HG03575 (cell line): ENCODE data around the gene SEMA7A.

Experiments used
- ATAC-seq: cut with Tn5 transposase; IDR thresholded peaks from one replicate; pipeline ENCODE4 v1.9.1; 2021; ENCODE audit not compliant: unreplicated experiment, insufficient number of reproducible peaks, low FRiP score; ENCODE audit errors: extremely low read depth

SEMA7A gene

DNA sequence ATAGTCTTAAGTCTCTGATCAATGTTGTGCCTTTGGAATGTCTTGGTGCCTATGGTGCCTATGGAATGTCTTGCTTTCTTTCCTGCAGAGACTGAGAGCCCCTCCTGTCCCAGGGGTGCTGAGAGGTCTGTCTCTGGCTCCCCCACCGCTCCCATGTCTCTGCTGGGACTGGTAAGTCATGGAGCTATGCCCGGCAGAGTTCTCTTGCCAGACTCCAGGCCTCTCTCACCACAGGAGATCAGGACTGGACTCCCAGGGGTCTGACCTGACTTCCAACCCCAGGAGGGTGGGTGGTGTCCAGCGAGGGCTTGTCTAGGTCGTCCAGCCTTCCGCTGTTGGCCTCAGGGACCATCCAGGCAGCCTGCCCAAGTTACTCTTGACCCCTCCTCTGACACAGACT, 52.3 kb downstream of the SEMA7A start:
- ATAC-seq = no peak

DNA sequence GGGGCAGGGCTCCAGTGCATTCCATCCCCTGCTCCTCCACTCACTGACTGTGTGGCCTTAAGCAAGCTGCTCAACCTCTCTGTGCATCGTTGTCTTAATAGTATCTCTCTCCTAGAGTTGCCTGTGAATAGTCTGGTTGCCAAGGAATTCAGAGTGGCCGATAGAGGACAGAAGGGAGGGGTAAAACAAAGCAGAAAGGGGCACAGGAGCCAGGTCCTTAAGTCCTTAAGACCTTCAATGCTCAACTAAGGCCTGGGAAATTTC, 52.6 kb downstream of the SEMA7A start:
- ATAC-seq = no peak

DNA sequence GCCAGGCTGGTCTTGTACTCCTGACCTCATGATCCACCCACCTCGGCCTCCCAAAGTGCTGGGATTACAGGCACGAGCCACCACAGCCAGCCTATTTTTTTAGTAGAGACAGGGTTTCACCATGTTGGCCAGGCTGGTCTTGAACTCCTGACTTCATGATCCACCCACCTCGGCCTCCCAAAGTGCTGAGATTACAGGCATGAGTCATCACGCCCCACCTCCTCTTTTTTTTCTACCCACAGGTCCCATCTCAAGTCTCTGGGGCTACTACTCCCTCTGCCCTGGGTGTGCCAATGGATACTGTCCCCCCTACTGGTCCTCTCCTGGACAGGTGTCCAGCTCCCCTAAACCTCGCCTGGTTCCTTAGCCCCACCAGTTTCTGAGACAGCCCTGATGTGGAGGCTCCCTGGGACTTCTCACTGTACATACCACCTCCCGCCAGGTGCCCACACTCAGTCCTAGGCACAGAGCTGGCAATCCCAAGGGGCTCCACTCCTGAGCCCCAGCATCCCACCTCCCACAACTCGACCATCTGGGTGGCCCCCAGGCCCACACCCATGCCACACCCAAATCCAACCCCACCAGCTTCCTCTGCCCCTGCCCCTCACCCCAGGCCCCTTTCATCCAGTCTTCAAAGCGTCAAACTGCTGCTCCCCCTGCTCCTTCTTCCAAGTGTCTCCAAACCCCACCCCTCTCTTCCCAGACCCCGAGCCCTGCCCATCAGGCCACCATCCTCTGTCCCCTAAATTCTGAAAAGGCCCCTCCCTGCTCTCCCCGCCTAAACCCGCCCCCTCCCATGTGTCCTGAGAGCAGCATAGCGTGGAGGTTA, 53.2 kb downstream of the SEMA7A start:
- ATAC-seq = no peak

DNA sequence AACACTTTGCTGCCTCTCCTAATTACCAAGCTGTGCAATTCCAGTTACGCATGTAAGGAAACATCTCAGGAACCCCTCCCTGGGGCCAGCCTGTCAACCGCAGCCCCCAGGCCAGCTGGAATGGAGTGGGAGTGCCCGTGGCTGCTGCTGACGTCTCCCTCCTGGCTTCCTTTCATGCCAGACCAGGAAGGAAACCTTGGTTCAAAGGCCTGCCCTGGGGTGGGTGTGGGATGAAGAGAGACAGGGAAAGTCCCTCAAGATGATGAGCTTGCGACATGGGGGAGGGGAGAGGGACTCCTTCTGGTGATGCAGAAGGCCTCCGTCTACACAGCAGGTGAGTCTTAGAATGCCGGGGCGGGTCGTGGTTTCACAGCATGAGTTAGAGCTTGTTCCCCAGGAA, 54.9 kb downstream of the SEMA7A start:
- no peak for ATAC-seq

DNA sequence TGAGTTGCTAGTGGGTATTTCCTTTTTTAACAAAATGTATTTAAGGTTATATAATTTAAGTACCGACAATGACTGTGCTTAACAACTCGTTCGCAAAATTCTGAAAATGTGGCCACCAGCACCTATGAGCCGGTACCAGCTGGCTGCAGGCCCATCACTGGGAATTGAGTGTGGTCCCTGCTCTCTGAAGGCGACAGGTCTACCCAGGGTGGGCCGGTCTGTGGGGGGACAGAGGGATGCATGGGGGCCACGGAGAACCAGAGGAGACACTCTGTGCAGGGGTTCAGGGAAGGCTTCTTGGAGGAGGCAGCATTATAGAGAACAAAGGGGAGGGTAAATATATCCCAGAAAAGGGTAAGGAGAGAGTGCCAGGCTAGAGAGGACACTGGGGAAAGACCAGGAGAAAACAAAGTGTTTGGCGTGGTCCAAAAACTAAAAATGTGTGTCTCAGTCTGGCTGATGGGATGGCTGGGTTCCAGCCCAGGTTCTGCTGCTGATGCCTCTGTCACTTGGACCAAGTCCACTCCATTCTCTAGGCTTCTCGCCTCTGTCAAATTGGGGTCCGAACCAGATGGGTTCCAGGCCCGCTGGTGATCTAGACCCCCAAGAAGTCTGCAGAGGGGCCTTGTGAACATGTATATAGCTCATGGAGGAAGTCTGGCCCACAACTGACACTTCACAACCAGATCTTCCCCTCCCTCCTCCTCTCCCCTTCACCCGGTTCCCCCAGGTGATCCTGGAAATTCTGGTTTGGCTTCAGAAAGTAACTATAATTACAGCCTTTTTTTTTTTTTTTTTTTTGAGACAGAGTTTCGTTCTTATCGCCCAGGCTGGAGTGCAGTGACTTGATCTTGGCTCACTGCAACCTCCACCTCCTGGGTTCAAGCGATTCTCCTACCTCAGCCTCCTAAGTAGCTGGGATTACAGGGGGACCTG, 55.7 kb downstream of the SEMA7A start:
- ATAC-seq = no peak

DNA sequence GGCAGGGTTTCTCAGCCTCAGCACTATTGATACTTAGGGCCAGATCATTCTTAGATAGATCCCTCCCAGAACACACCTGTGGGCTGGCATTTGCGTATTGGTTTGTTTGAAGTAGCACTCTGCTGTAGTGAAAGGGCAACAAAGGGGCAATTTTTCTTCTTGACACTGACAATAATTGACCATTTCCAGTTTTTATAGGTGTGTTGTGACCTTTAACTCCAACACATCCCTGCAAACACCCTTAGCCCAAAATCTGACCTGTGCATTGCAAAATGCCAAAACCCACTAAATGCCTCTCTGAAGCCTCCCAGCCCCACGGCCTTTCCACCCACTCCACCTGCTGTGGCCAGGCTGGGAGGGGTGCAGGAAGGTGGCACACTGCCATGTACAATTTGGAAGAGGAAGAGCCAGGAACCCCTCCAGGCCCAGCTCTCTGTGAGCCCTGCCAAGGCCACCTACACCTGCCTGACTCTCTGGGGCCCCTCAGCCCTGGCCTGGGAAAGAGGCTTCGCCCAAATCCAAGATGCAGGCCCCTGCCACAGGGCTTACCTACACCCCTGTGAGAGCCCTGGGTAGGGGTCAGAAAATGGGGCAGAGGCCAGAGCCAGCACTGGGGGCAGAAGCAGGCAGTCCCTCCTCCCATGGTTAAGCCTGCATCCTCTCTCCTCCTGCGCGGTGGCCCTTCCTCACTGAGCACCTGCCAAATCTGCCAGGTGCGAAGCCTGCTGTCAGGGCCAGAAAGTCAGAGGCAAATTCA, 56.8 kb downstream of the SEMA7A start:
- no peak for ATAC-seq

DNA sequence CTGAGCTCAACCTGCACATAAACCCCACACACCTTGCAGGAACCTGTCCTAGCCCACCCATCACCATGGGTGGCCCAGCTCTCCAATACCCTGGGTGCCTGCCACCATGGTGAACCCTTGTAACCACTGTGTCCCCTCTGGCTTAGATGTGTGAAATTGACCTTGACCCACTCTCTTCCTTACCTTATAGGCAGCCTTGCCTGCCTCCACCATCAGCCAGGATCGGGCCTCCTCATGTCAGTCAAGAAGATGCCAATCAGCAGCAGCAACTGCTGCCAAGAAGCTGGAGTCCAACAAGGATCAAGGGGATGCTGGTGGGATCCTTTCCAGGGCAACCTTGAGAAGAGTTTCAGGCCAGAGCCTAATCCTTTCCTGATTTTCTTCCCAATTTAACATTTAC, 57.5 kb downstream of the SEMA7A start:
- ATAC-seq = no peak

DNA sequence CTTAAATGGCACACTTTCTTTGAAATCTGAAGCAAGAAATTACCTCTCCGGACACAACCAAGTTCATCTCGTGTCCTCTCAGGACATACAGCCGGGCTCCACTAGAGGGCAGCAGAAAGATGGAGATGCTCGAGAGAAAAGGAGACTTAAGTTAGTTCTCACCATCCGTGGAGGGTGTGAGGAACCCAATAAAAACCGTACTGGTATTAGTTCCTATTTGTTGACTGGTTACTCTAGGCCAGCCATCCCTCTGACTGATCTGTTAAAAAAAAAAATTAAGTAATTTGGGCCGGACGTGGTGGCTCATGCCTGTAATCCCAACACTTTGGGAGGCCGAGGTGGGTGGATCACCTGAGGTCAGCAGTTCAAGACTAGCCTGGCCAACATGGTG, 58.5 kb downstream of the SEMA7A start:
- ATAC-seq = no peak

DNA sequence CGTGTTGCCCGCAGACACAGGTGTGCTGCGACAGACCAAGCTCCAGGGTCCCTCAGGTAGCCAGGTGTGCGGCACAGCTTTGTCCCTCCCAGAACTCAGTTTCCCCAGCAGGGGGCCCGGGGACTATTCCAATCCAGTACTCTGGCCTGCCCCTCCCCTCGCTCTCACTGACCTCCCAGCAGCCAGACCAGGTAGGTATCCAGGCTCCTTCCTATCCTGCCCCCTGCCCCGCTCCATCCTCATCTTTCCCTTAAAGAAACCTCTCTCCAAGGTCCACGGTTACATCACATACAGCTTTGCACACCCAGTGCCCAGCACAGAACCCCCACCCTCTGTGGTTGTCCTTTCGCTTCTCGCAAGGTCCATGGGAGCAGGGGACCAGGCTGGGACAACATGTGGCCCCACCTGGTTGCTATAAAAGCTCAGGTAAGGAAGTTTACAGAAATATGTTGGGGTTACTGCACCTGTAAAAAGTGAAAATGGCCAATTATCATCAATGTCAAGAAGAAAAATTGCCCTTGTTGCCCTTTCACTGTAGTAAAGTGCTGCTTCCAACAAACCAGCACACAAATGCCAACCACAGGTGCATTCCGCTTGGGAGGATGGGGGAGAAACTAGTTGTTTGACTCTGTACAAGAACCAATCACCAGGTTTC, 59.0 kb downstream of the SEMA7A start:
- no peak for ATAC-seq

DNA sequence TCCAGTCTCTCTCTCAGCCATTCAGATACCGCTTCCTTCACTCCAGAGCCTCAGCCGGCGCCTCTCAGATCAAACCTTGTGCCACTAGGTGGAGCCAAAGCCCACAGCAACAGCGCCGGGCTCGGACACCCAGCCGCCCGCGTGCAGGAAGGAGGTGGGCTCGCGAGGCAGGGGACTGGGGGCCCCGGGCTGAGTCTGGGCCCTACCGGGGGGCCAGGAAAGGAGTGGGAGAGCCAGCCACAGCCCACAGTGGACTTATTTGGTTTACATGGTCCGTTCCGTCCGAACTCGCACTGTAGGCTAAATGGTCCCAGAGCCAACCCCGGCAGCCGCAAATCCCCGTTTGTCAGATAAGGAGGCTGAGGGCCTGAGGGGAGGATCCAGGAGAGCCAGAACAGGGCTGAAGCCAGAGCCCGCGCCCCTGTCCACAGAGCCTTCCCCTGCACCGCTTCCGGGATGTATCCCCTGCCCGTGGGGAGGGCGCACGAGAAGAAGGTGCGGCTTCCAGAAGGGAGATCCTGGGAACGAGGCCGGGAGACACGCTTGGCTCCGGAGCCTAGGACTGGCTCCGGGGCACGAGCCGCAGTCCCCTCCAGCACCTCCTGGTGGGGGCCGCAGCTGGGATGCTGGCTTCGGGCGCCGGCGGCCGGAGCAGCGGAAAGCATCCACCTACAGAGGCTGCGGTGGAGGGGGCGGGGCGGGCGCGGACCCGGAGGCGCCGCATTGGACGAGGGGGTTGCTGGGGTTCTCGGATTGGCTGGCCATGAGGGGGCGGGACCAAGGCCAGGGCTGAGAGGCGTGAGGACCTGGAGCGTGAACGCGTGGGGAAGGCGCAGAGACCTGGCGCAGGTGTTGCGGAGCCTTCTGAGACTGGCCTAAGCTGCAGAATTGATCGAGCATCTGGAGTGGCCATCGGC, 59.8 kb downstream of the SEMA7A start:
- no peak for ATAC-seq

DNA sequence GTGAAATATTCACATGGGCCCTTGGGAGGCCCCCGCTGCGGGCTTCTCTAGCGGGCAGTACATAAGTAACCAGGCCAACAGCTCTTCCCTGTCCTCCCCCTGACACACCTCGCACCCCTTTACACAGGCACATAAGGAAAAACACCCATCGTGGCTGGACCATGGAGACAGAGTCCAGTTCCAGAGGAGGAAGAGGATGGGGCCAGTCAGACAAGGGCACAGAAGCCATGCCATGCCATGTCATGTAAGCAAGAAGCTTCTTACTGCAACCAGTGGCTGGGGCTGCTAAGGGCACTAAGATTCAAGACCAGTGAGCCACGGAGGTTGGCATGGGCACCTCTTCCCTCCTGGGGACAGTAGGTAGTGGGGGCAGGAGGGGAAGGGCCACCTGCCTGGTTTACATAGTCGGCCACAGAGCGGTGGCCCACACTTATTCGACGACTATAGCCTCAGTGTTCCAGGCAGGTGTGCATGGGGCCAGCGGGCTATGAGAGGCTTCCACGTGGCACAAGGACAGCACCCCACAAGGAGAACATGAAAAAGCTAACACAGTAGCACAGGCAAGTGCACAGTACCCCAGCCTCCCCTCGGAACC, 60.6 kb downstream of the SEMA7A start:
- no peak for ATAC-seq

DNA sequence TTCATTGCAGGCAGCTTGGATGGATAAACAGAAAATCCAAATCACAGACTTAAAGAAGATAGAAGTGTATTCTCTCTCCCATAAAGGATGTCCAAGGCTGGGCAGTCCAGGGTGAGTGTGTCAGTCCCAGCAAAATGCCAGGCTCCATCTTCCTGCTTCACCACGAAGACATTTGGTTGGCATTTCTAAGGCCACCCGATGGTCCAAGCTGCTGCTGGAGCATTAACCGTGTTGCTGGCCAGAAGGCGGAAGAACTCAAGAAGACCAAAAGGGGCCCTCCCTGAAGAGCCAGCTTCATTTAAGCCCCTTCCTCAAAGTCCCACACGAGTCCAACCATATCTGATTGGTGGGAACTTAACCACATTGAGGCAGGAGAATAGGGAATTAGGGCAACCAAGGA, 63.3 kb downstream of the SEMA7A start:
- ATAC-seq = no peak

DNA sequence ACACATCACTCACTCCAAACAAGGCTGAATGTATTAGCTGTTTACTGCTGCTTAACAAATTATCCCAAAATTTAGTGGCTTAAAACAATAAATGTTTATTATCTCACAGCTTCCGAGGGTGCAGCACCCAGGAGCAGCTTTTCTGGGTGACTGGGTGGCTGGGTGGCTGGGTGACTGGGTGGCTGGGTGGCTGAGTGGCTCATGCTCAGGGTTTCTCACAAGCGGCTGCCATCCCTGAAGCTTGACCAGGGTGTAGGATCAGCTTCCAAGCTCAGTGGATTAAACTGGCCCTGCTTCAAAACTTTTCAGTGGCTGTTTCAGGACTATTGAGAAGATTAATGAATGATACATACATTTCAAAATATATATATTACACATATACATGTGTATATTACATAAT, 64.0 kb downstream of the SEMA7A start:
- no peak for ATAC-seq

DNA sequence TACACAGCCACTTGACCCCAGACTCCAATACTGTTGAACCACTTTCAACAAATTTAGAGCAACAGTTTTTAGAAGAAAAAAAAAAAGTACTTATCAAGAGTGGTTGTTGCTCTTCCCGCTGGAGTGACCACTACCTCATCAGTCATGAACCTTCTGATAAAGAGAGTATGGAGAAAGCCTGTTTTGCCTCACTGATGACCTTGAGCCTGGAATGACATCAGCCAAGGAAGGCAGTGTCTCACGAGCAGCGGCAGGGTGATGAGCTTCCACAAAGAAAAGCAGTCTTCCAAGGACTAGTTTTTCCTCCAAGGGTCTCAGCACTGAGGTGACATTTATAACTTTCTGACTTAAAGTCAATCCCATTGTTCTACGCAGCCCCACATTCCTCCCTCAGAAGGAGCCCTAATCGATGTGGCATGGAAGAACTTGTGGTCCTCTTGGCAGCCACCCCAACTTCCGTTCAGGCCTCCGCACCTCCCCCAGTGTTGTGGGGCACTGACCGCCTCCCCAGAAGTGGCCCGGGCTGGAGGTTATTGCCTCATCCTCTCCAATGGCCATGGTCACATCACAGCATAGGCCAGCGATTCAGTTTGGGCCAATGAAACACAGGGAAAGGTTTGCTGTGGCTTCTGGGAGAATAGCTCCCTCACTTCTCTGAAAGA, 64.5 kb downstream of the SEMA7A start:
- ATAC-seq = no peak

DNA sequence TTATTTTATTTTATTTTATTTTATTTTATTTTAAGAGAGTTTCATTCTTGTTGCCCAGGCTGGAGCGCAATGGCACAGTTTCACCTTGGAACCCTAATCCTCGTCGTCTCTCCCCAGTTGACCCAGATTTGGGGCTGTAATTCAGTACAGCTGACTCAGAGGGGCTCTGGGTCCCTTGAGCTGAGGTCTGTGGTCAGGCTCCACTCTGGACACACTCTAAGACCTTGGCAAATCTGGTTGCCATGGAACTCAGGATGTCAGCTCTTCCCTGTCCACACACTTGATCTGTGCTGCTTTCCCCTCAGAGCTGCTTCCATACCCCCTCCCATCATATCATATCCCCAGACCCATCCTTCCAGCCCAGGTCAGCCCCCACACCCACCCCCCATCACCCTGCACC, 65.6 kb downstream of the SEMA7A start:
- no peak for ATAC-seq

DNA sequence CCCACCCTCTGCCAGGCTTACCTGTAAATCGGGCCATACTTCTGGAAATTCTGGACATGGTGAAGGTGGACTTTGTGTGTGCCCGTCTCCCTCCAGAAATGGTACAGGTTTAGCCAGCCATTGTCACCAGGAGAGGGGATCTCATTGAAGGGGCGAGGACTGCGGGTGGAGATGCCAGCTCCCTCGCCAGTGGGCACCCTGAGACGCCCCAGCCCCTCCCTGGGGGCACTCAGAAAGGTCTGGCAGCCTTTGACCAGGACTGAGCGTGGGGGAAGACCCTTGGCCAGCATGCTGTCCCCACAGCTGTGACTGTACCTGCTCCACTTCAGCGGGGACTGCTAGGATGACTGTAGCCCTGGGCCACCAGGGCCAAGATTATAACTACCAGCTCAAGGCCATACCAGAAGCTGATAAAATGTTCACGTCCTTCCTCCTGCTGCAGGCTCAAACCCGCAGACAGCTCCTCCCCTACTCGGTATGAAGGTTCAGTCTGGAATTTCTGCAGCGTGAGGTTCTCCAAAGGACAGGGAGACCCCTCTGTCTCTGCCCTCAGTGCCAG, 66.4 kb downstream of the SEMA7A start, which contains the start of gene CYP11A1:
Gene CYP11A1, minus strand, starts transcription at position 351 of the 559 bp plus-strand sequence. Its CDS starts 61 bp downstream, at position 290.
- no peak for ATAC-seq
